ENCODE results near the gene KHSRP. TPM values are rescaled to one million over a fixed set of nuclear protein-coding genes. Genes with fewer than 3 reads are reported as not detected.

The KHSRP gene
- total and polyA plus RNA-seq, 2 of the 13 experiments (the other 11 are each of a cell fraction or from before 2014, with no cell fraction given), result 72.1 to 129 TPM

DNA sequence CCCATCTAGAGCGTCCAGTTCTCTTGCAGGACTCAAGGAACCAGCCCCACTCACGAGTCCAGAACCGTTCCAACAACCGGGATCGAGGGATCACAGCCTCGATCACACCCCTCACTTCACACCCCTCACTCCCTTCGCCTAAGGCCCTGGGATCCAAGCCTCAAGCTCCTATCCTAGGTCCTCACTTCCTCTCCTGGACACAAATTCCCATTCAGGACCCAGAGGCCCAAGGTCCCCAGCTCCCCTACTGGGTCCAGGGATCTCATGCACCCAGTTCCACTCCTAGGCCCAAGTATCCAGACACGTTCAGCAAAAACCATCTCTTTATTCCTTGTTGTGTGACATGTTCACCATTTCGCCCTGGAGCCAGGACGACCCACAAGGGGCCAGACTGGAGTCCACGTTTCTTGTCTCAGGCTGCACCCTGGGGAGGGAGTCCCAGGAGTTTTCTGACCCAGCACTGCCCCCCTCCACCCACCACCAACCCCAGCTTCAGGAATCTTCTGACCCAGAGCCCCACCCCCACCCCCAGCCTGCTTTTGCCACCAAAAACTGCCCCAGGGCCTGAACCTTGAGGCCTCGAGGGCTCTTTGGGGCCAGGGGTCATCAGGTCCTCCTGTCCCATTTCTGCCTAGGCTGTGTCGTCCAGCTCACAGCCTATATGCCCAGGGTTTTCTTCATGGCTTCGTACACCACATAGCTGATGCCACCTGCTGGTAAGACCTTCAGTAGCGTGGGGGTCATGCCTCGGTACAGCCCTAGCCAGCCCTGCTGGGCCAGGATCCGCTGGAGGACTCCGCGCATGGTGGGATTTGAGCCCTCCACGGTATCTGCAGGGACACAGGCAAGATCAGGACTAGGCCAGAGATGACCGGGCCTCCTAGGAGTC lies 1.4 kb upstream of the KHSRP start (continued):
- TF ChIP-seq HDAC2 (CRISPR knock-in tag; IDR thresholded peaks at IDR 0.05) (no peak), NR1H2 (CRISPR knock-in tag; IDR thresholded peaks at IDR 0.05; ENCODE audit: borderline replicate concordance, low read depth) (no peak), ZNF737 (CRISPR knock-in tag; IDR thresholded peaks at IDR 0.05; ENCODE audit: borderline replicate concordance) (no peak), NCOA5 (CRISPR knock-in tag; IDR thresholded peaks at IDR 0.05) (no peak), ZNF33A (CRISPR knock-in tag; IDR thresholded peaks at IDR 0.05; ENCODE audit: borderline replicate concordance) (no peak), TBP (CRISPR knock-in tag; IDR thresholded peaks at IDR 0.05) (no peak), RORA (CRISPR knock-in tag; IDR thresholded peaks at IDR 0.05) (no peak), ZNF446 (CRISPR knock-in tag; IDR thresholded peaks at IDR 0.05) (no peak), RELA (CRISPR knock-in tag; IDR thresholded peaks at IDR 0.05) (no peak), SIX4 (CRISPR knock-in tag; IDR thresholded peaks at IDR 0.05) (no peak), CHD2 (IDR thresholded peaks at IDR 0.05; ENCODE audit: low read depth, low read length) (no peak), TCF12 (IDR thresholded peaks at IDR 0.05) (no peak), TCF12 (CRISPR knock-in tag; IDR thresholded peaks at IDR 0.05) (no peak), MXI1 (IDR thresholded peaks at IDR 0.05; ENCODE audit: borderline replicate concordance, low read depth, low read length) (0 out of 3 replicates have a peak, but pooled peaks have one; percentile 20), ZNF430 (CRISPR knock-in tag; IDR thresholded peaks at IDR 0.05) (0 out of 2 replicates have a peak, but pooled peaks have one; percentile 18)
- TF ChIP-seq, protein P1, sequence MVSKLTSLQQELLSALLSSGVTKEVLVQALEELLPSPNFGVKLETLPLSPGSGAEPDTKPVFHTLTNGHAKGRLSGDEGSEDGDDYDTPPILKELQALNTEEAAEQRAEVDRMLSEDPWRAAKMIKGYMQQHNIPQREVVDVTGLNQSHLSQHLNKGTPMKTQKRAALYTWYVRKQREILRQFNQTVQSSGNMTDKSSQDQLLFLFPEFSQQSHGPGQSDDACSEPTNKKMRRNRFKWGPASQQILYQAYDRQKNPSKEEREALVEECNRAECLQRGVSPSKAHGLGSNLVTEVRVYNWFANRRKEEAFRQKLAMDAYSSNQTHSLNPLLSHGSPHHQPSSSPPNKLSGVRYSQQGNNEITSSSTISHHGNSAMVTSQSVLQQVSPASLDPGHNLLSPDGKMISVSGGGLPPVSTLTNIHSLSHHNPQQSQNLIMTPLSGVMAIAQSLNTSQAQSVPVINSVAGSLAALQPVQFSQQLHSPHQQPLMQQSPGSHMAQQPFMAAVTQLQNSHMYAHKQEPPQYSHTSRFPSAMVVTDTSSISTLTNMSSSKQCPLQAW (CRISPR knock-in tag; IDR thresholded peaks at IDR 0.05), result no peak; the same call in 1 of the 2 replicates
- TF ChIP-seq, protein P2, sequence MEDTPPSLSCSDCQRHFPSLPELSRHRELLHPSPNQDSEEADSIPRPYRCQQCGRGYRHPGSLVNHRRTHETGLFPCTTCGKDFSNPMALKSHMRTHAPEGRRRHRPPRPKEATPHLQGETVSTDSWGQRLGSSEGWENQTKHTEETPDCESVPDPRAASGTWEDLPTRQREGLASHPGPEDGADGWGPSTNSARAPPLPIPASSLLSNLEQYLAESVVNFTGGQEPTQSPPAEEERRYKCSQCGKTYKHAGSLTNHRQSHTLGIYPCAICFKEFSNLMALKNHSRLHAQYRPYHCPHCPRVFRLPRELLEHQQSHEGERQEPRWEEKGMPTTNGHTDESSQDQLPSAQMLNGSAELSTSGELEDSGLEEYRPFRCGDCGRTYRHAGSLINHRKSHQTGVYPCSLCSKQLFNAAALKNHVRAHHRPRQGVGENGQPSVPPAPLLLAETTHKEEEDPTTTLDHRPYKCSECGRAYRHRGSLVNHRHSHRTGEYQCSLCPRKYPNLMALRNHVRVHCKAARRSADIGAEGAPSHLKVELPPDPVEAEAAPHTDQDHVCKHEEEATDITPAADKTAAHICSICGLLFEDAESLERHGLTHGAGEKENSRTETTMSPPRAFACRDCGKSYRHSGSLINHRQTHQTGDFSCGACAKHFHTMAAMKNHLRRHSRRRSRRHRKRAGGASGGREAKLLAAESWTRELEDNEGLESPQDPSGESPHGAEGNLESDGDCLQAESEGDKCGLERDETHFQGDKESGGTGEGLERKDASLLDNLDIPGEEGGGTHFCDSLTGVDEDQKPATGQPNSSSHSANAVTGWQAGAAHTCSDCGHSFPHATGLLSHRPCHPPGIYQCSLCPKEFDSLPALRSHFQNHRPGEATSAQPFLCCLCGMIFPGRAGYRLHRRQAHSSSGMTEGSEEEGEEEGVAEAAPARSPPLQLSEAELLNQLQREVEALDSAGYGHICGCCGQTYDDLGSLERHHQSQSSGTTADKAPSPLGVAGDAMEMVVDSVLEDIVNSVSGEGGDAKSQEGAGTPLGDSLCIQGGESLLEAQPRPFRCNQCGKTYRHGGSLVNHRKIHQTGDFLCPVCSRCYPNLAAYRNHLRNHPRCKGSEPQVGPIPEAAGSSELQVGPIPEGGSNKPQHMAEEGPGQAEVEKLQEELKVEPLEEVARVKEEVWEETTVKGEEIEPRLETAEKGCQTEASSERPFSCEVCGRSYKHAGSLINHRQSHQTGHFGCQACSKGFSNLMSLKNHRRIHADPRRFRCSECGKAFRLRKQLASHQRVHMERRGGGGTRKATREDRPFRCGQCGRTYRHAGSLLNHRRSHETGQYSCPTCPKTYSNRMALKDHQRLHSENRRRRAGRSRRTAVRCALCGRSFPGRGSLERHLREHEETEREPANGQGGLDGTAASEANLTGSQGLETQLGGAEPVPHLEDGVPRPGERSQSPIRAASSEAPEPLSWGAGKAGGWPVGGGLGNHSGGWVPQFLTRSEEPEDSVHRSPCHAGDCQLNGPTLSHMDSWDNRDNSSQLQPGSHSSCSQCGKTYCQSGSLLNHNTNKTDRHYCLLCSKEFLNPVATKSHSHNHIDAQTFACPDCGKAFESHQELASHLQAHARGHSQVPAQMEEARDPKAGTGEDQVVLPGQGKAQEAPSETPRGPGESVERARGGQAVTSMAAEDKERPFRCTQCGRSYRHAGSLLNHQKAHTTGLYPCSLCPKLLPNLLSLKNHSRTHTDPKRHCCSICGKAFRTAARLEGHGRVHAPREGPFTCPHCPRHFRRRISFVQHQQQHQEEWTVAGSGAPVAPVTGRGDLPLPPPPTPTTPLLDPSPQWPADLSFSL (CRISPR knock-in tag; IDR thresholded peaks at IDR 0.05), result no peak
